Measurements from ENCODE around the gene PAK4.

PAK4 gene

GRCh38 chr19:39165857-39166256 is 40.3 kb downstream of the PAK4 start:
- DNase-seq (ENCODE audit: low read depth): no peak

GRCh38 chr19:39166571-39167391 is 41.2 kb downstream of the PAK4 start:
- DNase-seq (ENCODE audit: low read depth): no peak

GRCh38 chr19:39167461-39168257 is 42.1 kb downstream of the PAK4 start:
- no peak for DNase-seq (ENCODE audit: low read depth)

- DNase-seq (ENCODE audit: low read depth): no peak
Observed at GRCh38 chr19:39168258-39169142, 42.9 kb downstream of the PAK4 start.

DNA sequence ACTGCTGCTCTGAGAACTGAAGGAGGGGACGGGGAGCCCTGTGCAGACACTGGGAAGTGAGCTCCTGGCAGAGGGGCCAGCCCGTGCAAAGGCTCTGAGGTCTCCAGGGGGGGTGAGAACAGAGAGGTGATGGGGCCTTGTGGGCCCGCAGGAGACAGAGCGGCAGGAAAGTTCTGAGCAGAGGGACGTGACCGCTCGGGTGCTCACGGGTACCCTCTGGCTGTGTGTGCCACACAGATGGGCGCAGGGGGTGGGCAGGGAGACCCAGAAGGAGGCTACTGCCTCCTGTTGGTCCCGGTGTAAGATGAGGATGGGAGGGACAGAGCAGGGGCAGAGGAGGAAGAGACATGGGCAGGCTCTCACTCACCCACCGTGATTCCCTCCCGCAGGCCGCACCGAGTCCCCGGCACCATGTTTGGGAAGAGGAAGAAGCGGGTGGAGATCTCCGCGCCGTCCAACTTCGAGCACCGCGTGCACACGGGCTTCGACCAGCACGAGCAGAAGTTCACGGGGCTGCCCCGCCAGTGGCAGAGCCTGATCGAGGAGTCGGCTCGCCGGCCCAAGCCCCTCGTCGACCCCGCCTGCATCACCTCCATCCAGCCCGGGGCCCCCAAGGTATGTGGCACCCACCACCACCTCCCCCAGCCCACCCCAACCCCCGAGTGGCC is 43.7 kb downstream of the PAK4 start:
- DNase-seq (ENCODE audit: low read depth): no peak

DNA sequence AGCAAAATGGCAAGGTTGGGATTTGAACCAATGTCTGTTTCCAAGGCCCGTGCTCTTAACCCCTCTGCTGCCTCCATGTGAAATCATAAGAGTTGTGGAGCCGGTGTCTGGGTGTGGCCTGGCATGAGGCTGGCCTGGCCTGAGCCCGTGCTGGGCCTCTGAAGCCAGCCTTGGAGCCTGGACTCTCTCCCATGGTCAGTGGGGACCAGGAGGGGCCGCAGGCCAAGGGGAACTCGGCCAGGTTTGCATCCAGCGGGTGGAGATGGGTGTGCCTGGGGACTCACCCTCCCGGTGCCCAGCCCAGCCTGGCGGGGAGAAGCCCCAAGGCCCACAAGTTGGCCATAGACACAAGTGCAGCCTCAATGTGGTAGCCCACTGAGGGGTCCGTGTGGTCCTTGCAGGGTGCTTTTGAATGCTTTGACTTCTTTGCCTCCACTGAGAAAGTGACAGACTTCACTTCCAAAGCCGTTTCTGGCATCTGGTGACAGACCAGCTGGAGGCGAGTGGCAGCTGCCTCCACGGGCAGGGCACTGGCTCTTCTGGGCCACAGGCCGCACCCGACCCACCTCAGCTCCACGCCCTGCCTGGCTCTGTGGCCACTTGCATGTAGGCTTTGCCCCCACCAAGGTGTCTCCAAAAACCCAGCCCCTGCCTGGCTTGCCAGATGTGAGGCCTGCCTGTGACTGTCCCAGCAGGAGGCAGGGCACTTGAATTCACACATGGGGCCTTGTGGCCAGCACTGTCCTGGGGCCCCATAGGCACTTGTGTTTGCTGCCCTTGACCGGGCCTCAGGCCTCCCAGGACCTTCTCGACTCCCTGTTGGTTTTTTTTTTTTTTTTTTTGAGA is 45.0 kb downstream of the PAK4 start:
- no peak for DNase-seq (ENCODE audit: low read depth)

DNA sequence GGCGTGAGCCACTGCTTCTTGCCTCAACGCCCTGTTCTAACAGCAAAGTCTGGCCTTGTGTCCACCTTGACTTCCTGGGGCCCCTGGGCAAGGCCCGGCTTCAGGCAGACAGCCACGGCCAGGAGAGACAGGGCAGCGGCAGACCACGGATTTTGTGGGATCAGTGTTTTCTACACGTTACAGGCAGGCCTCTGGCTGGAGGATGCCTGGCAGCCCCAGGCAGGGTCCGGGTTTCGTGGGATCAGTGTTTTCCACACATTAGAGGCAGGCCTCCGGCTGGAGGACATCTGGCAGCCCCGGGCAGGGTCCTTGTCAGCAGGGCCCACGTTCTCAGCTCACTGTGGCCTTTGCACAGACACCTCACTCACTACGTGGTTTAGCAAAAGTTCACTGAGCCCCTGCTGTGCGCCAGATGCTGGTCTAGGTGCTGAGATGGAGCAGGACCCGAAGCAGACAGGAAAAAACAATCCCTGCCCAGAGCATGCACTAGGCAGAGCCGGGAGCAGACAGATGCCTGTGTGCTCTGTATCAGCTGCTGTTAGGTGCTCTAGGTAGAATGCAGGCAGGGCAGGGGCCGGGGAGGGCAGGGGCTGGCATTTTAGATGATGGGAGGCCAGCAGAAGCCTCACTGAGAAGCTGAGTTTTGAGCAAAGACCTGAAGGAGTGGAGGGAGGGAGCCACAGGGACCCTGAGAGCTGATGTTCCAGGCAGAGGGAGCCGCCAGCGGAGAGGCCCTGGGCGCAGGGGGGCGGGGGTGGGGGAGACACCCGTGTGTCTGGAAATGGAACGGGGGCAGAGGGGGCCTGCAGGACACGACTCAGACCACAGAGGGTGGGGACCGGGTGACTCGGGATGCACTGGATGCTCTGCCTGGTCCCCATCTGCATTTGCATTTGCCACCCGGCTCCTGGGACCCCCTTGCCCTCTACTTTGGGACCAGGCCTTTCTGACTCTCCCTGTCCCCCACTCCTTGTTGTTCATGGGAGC is 46.2 kb downstream of the PAK4 start:
- DNase-seq (ENCODE audit: low read depth): no peak

GRCh38 chr19:39172700-39173501 is 47.3 kb downstream of the PAK4 start:
- DNase-seq (ENCODE audit: low read depth): no peak

DNA sequence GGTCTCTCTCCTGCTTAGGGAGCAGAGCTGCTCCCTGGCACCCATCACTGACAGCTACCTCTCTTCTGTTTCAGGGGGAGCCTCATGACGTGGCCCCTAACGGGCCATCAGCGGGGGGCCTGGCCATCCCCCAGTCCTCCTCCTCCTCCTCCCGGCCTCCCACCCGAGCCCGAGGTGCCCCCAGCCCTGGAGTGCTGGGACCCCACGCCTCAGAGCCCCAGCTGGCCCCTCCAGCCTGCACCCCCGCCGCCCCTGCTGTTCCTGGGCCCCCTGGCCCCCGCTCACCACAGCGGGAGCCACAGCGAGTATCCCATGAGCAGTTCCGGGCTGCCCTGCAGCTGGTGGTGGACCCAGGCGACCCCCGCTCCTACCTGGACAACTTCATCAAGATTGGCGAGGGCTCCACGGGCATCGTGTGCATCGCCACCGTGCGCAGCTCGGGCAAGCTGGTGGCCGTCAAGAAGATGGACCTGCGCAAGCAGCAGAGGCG is 48.0 kb downstream of the PAK4 start:
- DNase-seq (ENCODE audit: low read depth): no peak

DNA sequence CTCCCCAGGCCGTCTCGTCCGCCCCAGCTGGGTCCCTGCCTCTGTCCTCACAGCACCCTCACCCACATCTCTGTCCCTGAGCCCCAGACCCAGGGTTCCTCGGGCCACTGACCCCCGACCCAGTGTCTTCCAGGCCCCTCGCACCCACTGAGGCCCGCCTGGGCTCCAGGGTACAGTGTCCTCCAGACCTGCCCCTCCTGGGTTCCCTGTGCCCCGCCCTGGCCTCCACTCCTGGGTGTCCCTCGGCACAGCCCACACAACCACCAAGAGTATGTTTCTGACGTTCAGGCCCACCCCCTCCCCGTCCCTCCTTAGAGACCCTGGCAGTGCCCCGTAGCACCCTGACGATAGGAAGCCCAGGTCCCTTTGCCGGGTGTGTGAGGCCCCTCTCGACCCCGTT is 48.6 kb downstream of the PAK4 start:
- no peak for DNase-seq (ENCODE audit: low read depth)

- DNase-seq (ENCODE audit: low read depth): no peak
Observed at GRCh38 chr19:39174558-39175544, 49.3 kb downstream of the PAK4 start.

DNA sequence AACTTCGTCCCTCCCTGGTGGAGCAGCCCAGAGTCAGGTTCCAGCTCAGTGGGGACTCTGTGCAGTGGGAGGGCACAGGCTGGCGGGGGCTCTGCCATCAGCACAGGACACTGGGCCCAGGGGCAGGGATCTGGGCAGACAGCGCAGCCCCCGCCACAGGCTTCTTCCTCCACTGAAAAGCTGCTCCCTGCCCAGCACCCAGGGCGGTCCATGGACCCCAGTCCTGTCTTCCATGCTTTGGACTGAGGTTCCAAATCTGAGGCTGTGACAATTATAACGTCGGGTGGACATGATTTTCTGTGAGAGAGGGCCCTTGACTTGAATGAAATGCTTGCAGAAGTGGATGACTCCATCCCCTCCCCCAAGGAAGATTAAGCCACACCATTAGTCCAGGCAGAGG is 50.0 kb downstream of the PAK4 start:
- no peak for DNase-seq (ENCODE audit: low read depth)

DNA sequence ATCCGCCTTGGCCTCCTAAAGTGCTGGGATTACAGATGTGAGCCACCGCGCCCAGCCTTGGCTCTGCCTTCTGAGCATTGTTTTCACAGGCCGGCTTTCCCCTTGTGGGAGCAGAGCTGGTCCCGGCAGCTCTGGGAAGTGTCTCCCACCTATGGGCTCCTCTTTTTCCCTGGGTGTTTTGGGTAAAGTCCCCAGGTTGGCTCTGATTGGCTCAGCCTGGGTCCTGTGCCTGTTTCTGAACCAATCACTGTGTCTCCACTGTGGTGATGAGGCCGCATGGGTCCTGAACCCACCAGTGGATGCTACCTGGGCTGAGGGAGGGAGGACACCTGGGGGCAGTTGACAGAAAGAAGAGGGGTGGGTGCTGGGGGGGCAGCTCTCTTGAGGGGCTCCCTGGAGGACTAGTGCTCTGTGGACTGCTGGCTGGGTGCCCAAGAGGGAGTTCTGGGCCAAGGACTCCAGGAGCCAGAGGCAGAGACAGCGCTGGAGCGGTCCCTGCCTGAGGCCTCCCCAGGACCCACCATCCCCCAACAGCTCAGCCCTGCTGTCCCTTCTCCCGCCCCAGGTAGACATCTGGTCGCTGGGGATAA is 51.6 kb downstream of the PAK4 start:
- DNase-seq (ENCODE audit: low read depth): no peak

- DNase-seq (ENCODE audit: low read depth): no peak
Observed at GRCh38 chr19:39177736-39178135, 52.1 kb downstream of the PAK4 start.

- no peak for DNase-seq (ENCODE audit: low read depth)
Observed at GRCh38 chr19:39178296-39179006, 52.9 kb downstream of the PAK4 start.

DNA sequence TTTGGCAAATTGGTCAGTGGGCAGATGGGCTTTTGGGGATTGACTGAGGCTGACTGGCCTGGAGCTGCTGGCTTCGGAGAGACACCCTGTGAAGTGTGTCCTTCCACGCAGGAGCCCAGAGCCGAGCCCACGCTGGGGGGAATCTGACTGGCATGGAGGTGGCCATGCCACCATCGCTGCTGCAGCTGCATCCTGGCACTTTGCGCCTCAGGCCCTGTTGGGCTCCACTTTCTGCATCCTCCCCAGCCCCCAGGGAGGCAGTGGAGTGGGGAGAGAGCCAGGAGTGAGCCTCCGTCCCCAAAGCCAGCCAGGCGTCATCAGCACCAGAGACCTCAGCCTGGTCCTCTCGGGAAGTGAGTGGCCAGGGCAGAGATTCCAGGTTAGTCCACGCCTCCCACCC is 54.2 kb downstream of the PAK4 start:
- no peak for DNase-seq (ENCODE audit: low read depth)

Data from GM04503 (cell line).